Measurements from ENCODE around the gene MAGT1.
"Not testable (repeated sequence)": the region's sequence is repeated elsewhere in the genome, so short reads cannot be mapped to it uniquely, and the experiment has no call there.

Gene MAGT1

GRCh38 chrX:77894921-77895886 lies at the start of gene MAGT1:
MAGT1 (minus strand) TSS chrX:77895435; CDS start chrX:77895410, 25 bp downstream.
- peak; percentile 90 for DNase-seq

GRCh38 chrX:77945031-77945430 lies 49.8 kb upstream of the MAGT1 start:
- not testable (repeated sequence) for DNase-seq

- no peak for DNase-seq
Measured at GRCh38 chrX:77938083-77938680, 42.9 kb upstream of the MAGT1 start.

- no peak for DNase-seq
Measured at GRCh38 chrX:77937291-77937690, 42.1 kb upstream of the MAGT1 start.

GRCh38 chrX:77936299-77936698 lies 41.1 kb upstream of the MAGT1 start:
- no peak for DNase-seq

- no peak for DNase-seq
Measured at GRCh38 chrX:77935886-77936285, 40.7 kb upstream of the MAGT1 start.

GRCh38 chrX:77930581-77930980 lies 35.3 kb upstream of the MAGT1 start:
- no peak for DNase-seq

- DNase-seq, result no peak
Measured at GRCh38 chrX:77925764-77926163, 30.5 kb upstream of the MAGT1 start.

GRCh38 chrX:77924320-77924859 lies 29.2 kb upstream of the MAGT1 start:
- DNase-seq, result no peak

GRCh38 chrX:77922787-77923186 lies 27.6 kb upstream of the MAGT1 start:
- no peak for DNase-seq

- not testable (repeated sequence) for DNase-seq
Measured at GRCh38 chrX:77919370-77919769, 24.1 kb upstream of the MAGT1 start.

GRCh38 chrX:77918568-77918967 lies 23.3 kb upstream of the MAGT1 start:
- DNase-seq, result no peak

- DNase-seq, result no peak
Measured at GRCh38 chrX:77917294-77917933, 22.2 kb upstream of the MAGT1 start.

- DNase-seq, result peak; percentile 93
Measured at GRCh38 chrX:77910108-77910840, 15.0 kb upstream of the MAGT1 start, which contains the start of gene ATP7A. ATP7A (plus strand) TSS chrX:77910693; CDS start chrX:77971642, 60,949 bp downstream.

- no peak for DNase-seq
Measured at GRCh38 chrX:77901506-77901905, 6.3 kb upstream of the MAGT1 start.

GRCh38 chrX:77900688-77901087 lies 5.5 kb upstream of the MAGT1 start:
- no peak for DNase-seq

- peak; percentile 58 for DNase-seq
Measured at GRCh38 chrX:77899081-77899828, 4.0 kb upstream of the MAGT1 start, which contains the start of gene COX7B. COX7B (plus strand) TSS chrX:77899468; CDS start chrX:77899554, 86 bp downstream.

- no peak for DNase-seq
Measured at GRCh38 chrX:77893713-77894112, 1.5 kb downstream of the MAGT1 start.

- no peak for DNase-seq
Measured at GRCh38 chrX:77892887-77893286, 2.3 kb downstream of the MAGT1 start.

- DNase-seq, result not testable (repeated sequence)
Measured at GRCh38 chrX:77881418-77881817, 13.8 kb downstream of the MAGT1 start.

GRCh38 chrX:77875372-77875771 lies 19.9 kb downstream of the MAGT1 start:
- no peak for DNase-seq

- DNase-seq, result not testable (repeated sequence)
Measured at GRCh38 chrX:77831544-77831943, 63.7 kb downstream of the MAGT1 start.
